SIG-M5 (cell line): ENCODE results near the gene CACNA1B.
"Not testable (repeated sequence)": the region's sequence is repeated elsewhere in the genome, so short reads cannot be mapped to it uniquely, and the experiment has no call there.

Source experiments
- DNase-seq: peaks from one replicate; lab custom pipeline; 2025; lab: John Stamatoyannopoulos, UW

Gene CACNA1B

GRCh38 chr9:137866226-137867141 lies 11.1 kb upstream of the CACNA1B start:
- no peak for DNase-seq

GRCh38 chr9:137870432-137870831 lies 7.2 kb upstream of the CACNA1B start:
- no peak for DNase-seq

- no peak for DNase-seq
Measured at GRCh38 chr9:137872296-137872695, 5.3 kb upstream of the CACNA1B start.

- DNase-seq, result no peak
Measured at GRCh38 chr9:137873408-137873807, 4.2 kb upstream of the CACNA1B start.

GRCh38 chr9:137873858-137874362 lies 3.7 kb upstream of the CACNA1B start:
- DNase-seq, result no peak

- DNase-seq, result no peak
Measured at GRCh38 chr9:137875354-137875753, 2.2 kb upstream of the CACNA1B start.

- no peak for DNase-seq
Measured at GRCh38 chr9:137875846-137876245, 1.7 kb upstream of the CACNA1B start.

GRCh38 chr9:137876269-137876668 lies 1.3 kb upstream of the CACNA1B start:
- no peak for DNase-seq

GRCh38 chr9:137876781-137877386 lies 698 bp upstream of the CACNA1B start:
- no peak for DNase-seq

- no peak for DNase-seq
Measured at GRCh38 chr9:137878146-137878941, 762 bp downstream of the CACNA1B start.

GRCh38 chr9:137879052-137879451 lies 1.5 kb downstream of the CACNA1B start:
- DNase-seq, result no peak

GRCh38 chr9:137879566-137880150 lies 2.1 kb downstream of the CACNA1B start:
- no peak for DNase-seq

- DNase-seq, result no peak
Measured at GRCh38 chr9:137880160-137880975, 2.8 kb downstream of the CACNA1B start.

GRCh38 chr9:137880976-137881530 lies 3.5 kb downstream of the CACNA1B start:
- DNase-seq, result no peak

- no peak for DNase-seq
Measured at GRCh38 chr9:137881591-137882505, 4.3 kb downstream of the CACNA1B start.

- no peak for DNase-seq
Measured at GRCh38 chr9:137882506-137882821, 4.9 kb downstream of the CACNA1B start.

GRCh38 chr9:137883977-137884376 lies 6.4 kb downstream of the CACNA1B start:
- DNase-seq, result not testable (repeated sequence)

- DNase-seq, result not testable (repeated sequence)
Measured at GRCh38 chr9:137884547-137884946, 7.0 kb downstream of the CACNA1B start.

- not testable (repeated sequence) for DNase-seq
Measured at GRCh38 chr9:137885121-137885520, 7.5 kb downstream of the CACNA1B start.

- not testable (repeated sequence) for DNase-seq
Measured at GRCh38 chr9:137888621-137889020, 11.0 kb downstream of the CACNA1B start.
